ENCODE results near the gene GMDS.

The GMDS gene

DNA sequence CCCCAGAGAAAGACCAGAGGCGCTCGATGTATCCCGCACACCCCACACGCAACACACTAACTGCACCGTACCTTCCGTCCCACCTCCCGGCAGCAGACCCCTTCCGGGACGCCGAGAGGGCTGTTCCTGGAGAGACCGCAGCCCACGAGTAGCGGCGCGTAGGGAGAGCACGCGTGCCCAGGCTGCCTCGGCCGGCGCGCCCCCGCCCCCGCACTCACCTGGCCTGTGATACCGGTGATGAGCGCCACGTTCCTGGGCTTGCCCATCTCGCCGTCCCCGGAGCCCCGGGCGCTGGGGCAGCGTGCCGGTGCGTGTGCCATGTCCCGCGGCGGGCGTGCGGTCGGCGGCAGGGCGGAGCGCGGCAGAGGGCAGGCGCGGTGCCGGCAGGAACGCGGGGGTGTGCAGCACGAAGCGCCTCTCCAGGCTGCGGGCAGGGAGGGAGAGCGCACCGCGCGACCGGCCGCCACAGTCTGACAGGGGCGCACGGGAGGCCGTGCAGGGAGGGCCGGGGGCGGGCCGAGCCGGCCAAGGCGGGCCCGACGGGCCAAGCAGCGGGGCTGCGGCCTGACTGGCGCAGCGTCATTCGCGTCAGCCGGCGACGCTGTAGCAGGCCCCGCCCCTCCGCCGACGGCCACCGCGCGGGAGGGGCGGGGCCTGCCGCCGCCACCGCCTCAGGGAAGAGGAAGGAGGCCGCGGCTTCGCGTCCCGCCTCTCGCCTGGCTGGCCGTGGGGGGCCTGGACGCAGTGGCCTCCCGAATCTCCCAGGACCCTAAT, at the start of gene GMDS:
Gene GMDS (minus strand): TSS at position 503 of the 774 bp plus-strand sequence.
- no peaks in the 10 kb centered on the region for H3K27me3 ChIP-seq (replicated peaks; ENCODE audit: control insufficient read depth, insufficient read depth, low read length)
- TF ChIP-seq, protein P1, sequence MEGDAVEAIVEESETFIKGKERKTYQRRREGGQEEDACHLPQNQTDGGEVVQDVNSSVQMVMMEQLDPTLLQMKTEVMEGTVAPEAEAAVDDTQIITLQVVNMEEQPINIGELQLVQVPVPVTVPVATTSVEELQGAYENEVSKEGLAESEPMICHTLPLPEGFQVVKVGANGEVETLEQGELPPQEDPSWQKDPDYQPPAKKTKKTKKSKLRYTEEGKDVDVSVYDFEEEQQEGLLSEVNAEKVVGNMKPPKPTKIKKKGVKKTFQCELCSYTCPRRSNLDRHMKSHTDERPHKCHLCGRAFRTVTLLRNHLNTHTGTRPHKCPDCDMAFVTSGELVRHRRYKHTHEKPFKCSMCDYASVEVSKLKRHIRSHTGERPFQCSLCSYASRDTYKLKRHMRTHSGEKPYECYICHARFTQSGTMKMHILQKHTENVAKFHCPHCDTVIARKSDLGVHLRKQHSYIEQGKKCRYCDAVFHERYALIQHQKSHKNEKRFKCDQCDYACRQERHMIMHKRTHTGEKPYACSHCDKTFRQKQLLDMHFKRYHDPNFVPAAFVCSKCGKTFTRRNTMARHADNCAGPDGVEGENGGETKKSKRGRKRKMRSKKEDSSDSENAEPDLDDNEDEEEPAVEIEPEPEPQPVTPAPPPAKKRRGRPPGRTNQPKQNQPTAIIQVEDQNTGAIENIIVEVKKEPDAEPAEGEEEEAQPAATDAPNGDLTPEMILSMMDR (IDR thresholded peaks at IDR 0.05; ENCODE audit: insufficient read depth, low read length, poor library complexity, severe bottlenecking), result no peak
- H3K4me3 ChIP-seq (replicated peaks; ENCODE audit: low read depth, low read length), result peak within 1 kb of the TSS; percentile 79
- H3K36me3 ChIP-seq (ENCODE audit: control insufficient read depth, insufficient read depth, low read length), result no peaks in the 10 kb centered on the region; the same call in 1 of the 2 replicates
- peak; percentile 93 for DNase-seq (ENCODE audit: extremely low read depth, insufficient read length)

GRCh38 chr6:2285510-2285909, 40.1 kb upstream of the GMDS start:
- TF ChIP-seq, protein P1 (IDR thresholded peaks at IDR 0.05; ENCODE audit: insufficient read depth, low read length, poor library complexity, severe bottlenecking), result no peak
- Histone ChIP-seq H3K36me3 (ENCODE audit: control insufficient read depth, insufficient read depth, low read length) (no peaks in the 10 kb centered on the region), H3K27me3 (replicated peaks; ENCODE audit: control insufficient read depth, insufficient read depth, low read length) (no peaks in the 10 kb centered on the region), H3K4me3 (replicated peaks; ENCODE audit: low read depth, low read length) (no peak overlapping the region)
- DNase-seq (ENCODE audit: extremely low read depth, insufficient read length), result no peak

GRCh38 chr6:2275892-2276242, 30.5 kb upstream of the GMDS start:
- no peak for DNase-seq (ENCODE audit: extremely low read depth, insufficient read length)
- Histone ChIP-seq H3K27me3 (replicated peaks; ENCODE audit: control insufficient read depth, insufficient read depth, low read length) (no peaks in the 10 kb centered on the region), H3K36me3 (ENCODE audit: control insufficient read depth, insufficient read depth, low read length) (peaks cover 1% of the 10 kb centered on the region), H3K4me3 (replicated peaks; ENCODE audit: low read depth, low read length) (no peak overlapping the region)
- TF ChIP-seq, protein P1 (IDR thresholded peaks at IDR 0.05; ENCODE audit: insufficient read depth, low read length, poor library complexity, severe bottlenecking), result no peak

DNA sequence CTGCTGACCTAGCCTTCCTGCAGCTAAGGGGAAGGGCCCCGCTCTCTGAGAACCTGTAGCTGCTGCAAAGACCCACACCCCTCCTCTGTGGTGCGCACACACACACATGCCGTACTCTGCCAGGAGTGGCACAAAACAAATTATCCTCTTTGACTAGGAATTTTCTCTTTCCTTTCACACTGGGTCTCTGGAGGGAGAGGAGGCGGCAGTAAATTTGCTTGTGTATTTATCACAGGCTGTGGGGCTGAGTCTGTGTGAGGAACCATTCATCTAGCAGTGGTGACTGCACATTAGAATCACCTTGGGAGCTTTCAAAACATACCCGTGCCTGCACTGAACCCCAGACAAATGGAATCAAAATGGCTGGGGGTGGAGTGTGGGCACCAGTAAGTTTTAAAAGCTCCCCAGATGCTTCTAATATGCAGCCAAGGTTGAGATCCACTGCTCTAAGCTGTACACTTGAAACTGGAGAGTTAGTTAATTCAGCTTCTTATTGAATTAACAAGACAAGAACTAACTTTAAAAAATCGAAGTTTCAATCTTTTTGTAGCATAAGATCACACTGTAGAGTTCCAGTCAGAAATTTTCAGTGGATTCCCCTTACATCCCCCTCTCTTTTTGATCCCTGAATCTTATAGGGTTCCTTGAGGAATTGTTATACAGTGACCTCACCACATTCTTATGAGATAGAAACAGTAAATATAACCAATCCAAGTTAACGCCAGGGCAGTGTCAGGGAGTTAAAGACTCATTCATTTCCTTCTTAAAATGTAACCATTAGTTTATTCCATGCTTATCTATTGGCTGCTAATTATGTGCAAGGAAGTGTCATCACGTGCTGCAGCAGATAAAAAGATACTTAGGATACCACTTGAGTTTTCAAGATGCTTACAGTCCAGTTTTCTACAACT, 29.8 kb upstream of the GMDS start:
- Histone ChIP-seq H3K4me3 (replicated peaks; ENCODE audit: low read depth, low read length) (no peak overlapping the region), H3K27me3 (replicated peaks; ENCODE audit: control insufficient read depth, insufficient read depth, low read length) (no peaks in the 10 kb centered on the region), H3K36me3 (ENCODE audit: control insufficient read depth, insufficient read depth, low read length) (peaks cover 1% of the 10 kb centered on the region)
- TF ChIP-seq, protein P1 (IDR thresholded peaks at IDR 0.05; ENCODE audit: insufficient read depth, low read length, poor library complexity, severe bottlenecking), result no peak
- no peak for DNase-seq (ENCODE audit: extremely low read depth, insufficient read length)

- Histone ChIP-seq H3K4me3 (replicated peaks; ENCODE audit: low read depth, low read length) (no peak overlapping the region), H3K27me3 (replicated peaks; ENCODE audit: control insufficient read depth, insufficient read depth, low read length) (no peaks in the 10 kb centered on the region), H3K36me3 (ENCODE audit: control insufficient read depth, insufficient read depth, low read length) (peaks cover 5% of the 10 kb centered on the region)
- no peak for DNase-seq (ENCODE audit: extremely low read depth, insufficient read length)
- TF ChIP-seq, protein P1 (IDR thresholded peaks at IDR 0.05; ENCODE audit: insufficient read depth, low read length, poor library complexity, severe bottlenecking), result no peak
These were observed 27.3 kb upstream of the GMDS start for GRCh38 chr6:2272696-2273095.
